ENCODE measurements around the gene DIO3. TPM values are rescaled to one million over a fixed set of nuclear protein-coding genes. Genes with fewer than 3 reads are reported as not detected.

DIO3 gene
- total RNA-seq, 1 experiment from 2014 or later: not detected

- Histone ChIP-seq H3K18ac (ENCODE audit: insufficient read length, low read depth, low read length) (no peak overlapping the region), H3K27ac (ENCODE audit: insufficient read length, low read depth, low read length) (no peak overlapping the region), H3K9me3 (ENCODE audit: control insufficient read depth, low read depth, low read length) (no peaks in the 10 kb centered on the region), H2BK120ac (ENCODE audit: low read depth, low read length, poor library complexity, severe bottlenecking) (no peak overlapping the region), H3T11ph (ENCODE audit: low read length) (no peak overlapping the region), H4K91ac (ENCODE audit: insufficient read length, low read depth, low read length) (no peak overlapping the region), H3K79me2 (ENCODE audit: insufficient read depth, low read length) (no peaks in the 10 kb centered on the region), H2BK5ac (ENCODE audit: insufficient read length, low read length) (no peak overlapping the region), H2BK15ac (ENCODE audit: low read depth, low read length) (no peak overlapping the region), H3K56ac (ENCODE audit: insufficient read length, low read depth, low read length) (no peak overlapping the region), H4K20me1 (ENCODE audit: control insufficient read depth, insufficient read depth, insufficient read length) (no peaks in the 10 kb centered on the region), H3K4me2 (ENCODE audit: insufficient read depth, insufficient read length, low read length) (no peak overlapping the region), H2AFZ (ENCODE audit: low read length) (no peak overlapping the region), H2BK20ac (ENCODE audit: low read depth, low read length, poor library complexity, severe bottlenecking) (no peak overlapping the region), H3K4ac (ENCODE audit: low read depth, low read length) (no peak overlapping the region), H3K9ac (ENCODE audit: extremely low read depth, insufficient read length, low read length) (no peak overlapping the region), H3K23ac (ENCODE audit: insufficient read length, low read depth, low read length) (no peak overlapping the region), H4K5ac (ENCODE audit: insufficient read length, low read depth, low read length) (no peak overlapping the region), H3K4me1 (ENCODE audit: insufficient read depth, low read length) (no peaks in the 10 kb centered on the region), H4K8ac (replicated peaks; ENCODE audit: insufficient read length, low read depth, low read length) (no peak overlapping the region), H3K27me3 (ENCODE audit: insufficient read depth, low read length) (no peaks in the 10 kb centered on the region; the same call in 1 of the 2 replicates), H2AK5ac (ENCODE audit: insufficient read length, low read length) (no peak overlapping the region), H3K23me2 (ENCODE audit: insufficient read length, low read depth, low read length, poor library complexity, severe bottlenecking) (no peaks in the 10 kb centered on the region), H3K79me1 (ENCODE audit: insufficient read depth, low read depth, low read length, poor library complexity, severe bottlenecking) (no peaks in the 10 kb centered on the region), H2BK12ac (ENCODE audit: insufficient read length, low read depth, low read length) (no peak overlapping the region), H3K14ac (ENCODE audit: insufficient read depth, low read length) (no peak overlapping the region)
- Mint-ChIP-seq H3K36me3 (ENCODE audit: insufficient read depth in 1 of 3, low read depth in 3 of 3) (no peaks in the 10 kb centered on the region; a peak in 1 of 7 replicates), H3K27me3 (ENCODE audit: low read depth) (peaks cover 45% of the 10 kb centered on the region), H3K4me3 (no peak overlapping the region), H3K4me1 (no peaks in the 10 kb centered on the region), H3K27ac (no peak overlapping the region), H3K9me3 (peaks cover 0 to 2% of the 10 kb centered on the region in 2 experiments; a peak in 2 of 5 replicates)
- DNase-seq: no peak
- no CpG with 5 or more reads among the region's 4 CpGs for WGBS (ENCODE audit: extremely low coverage, insufficient read length, low lambda C conversion rate)
- TF ChIP-seq, protein P1, sequence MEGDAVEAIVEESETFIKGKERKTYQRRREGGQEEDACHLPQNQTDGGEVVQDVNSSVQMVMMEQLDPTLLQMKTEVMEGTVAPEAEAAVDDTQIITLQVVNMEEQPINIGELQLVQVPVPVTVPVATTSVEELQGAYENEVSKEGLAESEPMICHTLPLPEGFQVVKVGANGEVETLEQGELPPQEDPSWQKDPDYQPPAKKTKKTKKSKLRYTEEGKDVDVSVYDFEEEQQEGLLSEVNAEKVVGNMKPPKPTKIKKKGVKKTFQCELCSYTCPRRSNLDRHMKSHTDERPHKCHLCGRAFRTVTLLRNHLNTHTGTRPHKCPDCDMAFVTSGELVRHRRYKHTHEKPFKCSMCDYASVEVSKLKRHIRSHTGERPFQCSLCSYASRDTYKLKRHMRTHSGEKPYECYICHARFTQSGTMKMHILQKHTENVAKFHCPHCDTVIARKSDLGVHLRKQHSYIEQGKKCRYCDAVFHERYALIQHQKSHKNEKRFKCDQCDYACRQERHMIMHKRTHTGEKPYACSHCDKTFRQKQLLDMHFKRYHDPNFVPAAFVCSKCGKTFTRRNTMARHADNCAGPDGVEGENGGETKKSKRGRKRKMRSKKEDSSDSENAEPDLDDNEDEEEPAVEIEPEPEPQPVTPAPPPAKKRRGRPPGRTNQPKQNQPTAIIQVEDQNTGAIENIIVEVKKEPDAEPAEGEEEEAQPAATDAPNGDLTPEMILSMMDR (conservative IDR thresholded peaks at IDR 0.05): peak; percentile 42
These were observed 14.3 kb downstream of the DIO3 start for GRCh38 chr14:101575581-101575980.

All from H9 (cell line).